Kidney epithelial cell (primary cell): ENCODE data around the gene RGL4. TPM values are rescaled to one million over a fixed set of nuclear protein-coding genes. Genes with fewer than 3 reads are reported as not detected.

Source experiments
- DNase-seq: peaks from one replicate; pipeline ENCODE4 v3.0.0-alpha.2; 2010; ENCODE audit warnings: low read depth
- H3K27me3 ChIP-seq: 2 replicates; pipeline ENCODE4 v1.6.0; 2011; ENCODE audit warnings: low read length; ENCODE audit not compliant: control insufficient read depth, insufficient read depth
- H3K36me3 ChIP-seq: 2 replicates; pipeline ENCODE4 v1.5.1; 2011; ENCODE audit warnings: low read length; ENCODE audit not compliant: control insufficient read depth, insufficient read depth
- H3K4me3 ChIP-seq: 2 replicates; pipeline ENCODE4 v1.5.1; 2011; ENCODE audit warnings: low read depth, mild to moderate bottlenecking, control low read depth, low read length
- total RNA-seq: library from RNA; depleted of rRNA; stranded (reverse); fragments of >200 nt; gene quantifications from 2 replicates; pipeline ENCODE4 v1.2.3, GENCODE V29; 2015
- TF ChIP-seq, protein P1 (sequence below): IDR thresholded peaks from 2 replicates; pipeline ENCODE4 v1.5.1; 2011; ENCODE audit warnings: mild to moderate bottlenecking, moderate library complexity, low read length, control low read depth, inconsistent platforms; ENCODE audit not compliant: insufficient read depth, poor library complexity, severe bottlenecking

Gene RGL4
- total RNA-seq, 1 donor from 2014 or later = not detected

DNA sequence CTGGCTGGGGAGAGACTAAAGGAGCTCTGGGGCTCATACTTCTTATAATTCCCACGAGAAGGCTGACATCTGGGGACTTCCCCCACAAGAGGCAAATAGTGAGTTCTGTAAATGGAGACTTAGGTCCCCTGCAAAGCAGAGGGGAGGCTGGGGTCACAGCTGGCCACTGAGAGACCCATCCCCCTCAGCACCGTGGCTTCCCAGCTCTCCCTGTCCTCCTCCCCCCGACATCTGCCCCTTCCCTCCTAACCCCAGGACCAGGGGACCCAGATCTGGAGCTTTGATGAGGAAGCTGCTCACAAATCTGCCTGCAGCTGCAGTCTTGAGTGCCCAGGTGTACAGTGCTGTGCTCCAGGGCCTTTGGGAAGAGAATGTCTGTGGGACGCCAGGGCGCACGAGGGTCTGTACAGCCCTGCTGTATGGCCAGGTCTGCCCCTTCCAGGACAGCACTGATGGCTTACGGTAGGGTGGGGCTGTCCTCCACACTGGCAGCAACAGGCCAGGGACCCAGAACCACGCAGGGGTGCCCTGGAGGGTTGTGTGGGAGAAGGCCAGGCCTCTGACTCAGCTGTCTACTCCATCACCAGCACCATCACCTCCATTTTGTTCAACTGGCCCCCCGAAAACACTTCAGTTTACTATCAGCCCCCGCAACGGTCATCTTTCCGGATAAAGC lies 1.1 kb downstream of the RGL4 start:
- no peak overlapping the region for H3K4me3 ChIP-seq
- DNase-seq = no peak

DNA sequence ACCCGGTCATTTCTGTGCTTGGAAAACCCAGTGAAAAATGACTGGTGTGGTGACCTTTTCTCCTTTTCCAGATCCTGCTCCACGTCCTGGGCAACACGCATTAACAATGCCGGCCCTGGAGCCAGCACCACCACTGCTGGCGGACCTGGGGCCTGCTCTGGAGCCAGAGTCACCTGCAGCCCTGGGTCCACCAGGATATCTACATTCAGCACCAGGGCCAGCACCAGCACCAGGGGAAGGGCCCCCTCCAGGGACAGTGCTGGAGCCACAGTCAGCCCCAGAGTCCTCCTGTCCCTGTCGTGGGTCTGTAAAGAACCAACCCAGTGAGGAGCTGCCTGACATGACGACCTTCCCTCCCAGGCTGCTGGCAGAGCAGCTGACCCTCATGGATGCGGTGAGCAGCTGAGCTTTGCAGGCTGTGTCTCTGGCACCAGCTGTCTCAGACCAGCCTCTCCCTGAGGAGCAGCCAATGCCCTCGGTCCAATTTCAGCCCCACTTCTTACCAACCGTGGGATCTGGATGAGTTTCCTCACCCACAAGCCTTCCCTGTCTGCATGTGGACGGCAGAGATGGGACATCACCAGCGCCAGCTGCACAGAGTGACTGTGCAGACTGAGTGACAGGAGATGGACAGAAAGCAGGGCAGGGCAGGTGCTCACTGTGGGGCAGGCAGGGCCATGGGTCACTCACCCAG lies 1.9 kb downstream of the RGL4 start:
- no peak for DNase-seq
- Histone ChIP-seq H3K36me3 (no peaks in the 10 kb centered on the region), H3K4me3 (no peak overlapping the region), H3K27me3 (no peaks in the 10 kb centered on the region)
- TF ChIP-seq, protein P1, sequence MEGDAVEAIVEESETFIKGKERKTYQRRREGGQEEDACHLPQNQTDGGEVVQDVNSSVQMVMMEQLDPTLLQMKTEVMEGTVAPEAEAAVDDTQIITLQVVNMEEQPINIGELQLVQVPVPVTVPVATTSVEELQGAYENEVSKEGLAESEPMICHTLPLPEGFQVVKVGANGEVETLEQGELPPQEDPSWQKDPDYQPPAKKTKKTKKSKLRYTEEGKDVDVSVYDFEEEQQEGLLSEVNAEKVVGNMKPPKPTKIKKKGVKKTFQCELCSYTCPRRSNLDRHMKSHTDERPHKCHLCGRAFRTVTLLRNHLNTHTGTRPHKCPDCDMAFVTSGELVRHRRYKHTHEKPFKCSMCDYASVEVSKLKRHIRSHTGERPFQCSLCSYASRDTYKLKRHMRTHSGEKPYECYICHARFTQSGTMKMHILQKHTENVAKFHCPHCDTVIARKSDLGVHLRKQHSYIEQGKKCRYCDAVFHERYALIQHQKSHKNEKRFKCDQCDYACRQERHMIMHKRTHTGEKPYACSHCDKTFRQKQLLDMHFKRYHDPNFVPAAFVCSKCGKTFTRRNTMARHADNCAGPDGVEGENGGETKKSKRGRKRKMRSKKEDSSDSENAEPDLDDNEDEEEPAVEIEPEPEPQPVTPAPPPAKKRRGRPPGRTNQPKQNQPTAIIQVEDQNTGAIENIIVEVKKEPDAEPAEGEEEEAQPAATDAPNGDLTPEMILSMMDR = no peak

More for the DNA sequence above, 1.1 kb downstream of the RGL4 start:
- no peaks in the 10 kb centered on the region for H3K36me3 ChIP-seq
- H3K27me3 ChIP-seq = no peaks in the 10 kb centered on the region
- TF ChIP-seq, protein P1 = no peak

DNA sequence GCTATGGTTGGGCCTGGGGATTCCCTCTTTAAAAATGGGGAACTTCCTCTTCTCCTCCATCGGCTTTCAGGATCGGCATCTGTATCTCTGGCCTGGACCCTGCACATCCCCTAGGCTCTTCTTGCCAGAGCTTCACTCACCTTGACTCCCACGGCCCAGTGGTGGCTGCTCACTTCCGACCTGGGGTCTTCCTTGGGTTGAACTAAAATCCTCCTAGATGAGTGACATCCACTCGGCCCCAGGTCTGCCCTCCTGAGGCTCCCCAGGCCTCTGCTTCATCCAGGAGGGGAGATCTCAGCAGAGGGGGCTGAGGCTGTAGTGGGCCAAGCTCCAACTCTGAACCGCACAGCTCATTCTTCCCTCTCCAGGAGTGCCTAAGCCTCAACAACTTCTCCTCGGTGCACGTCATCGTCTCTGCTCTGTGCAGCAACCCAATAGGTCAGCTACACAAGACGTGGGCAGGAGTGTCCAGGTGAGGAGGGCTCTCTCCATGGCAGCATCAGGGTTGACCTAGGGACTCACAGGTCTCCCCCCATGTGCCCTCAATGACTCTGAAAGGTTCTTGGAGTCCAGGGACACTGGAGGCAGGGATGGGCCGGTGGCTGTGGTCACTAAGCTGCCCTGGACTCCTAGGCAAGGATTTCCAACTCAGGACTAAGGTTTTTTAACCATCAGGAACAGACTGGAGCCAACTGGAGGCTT lies 3.3 kb downstream of the RGL4 start:
- H3K36me3 ChIP-seq = peaks cover 2% of the 10 kb centered on the region
- DNase-seq = no peak
- TF ChIP-seq, protein P1 = no peak
- no peak overlapping the region for H3K4me3 ChIP-seq
- H3K27me3 ChIP-seq = no peaks in the 10 kb centered on the region

DNA sequence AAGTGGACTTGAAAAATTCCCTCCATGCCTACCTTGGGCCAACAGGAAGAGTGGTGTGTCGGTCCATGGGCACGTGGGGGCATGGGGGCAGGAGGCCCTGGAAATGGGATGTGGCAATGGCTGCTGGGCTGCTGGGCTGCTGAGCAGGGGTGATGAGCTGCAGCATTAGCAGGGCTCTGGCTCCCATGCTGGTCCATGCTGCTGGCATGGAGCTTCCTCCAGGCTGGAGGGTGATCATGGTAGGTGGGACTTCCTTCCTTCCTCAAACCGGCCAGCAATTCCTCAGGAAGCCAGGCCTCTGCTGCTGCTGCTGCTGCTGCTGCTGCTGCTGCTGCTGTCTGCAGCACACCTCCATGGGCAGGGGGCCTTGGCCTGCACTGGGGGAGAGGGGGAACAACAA lies 4.3 kb downstream of the RGL4 start:
- Histone ChIP-seq H3K27me3 (no peaks in the 10 kb centered on the region), H3K4me3 (no peak overlapping the region), H3K36me3 (peaks cover 3% of the 10 kb centered on the region)
- DNase-seq = no peak
- TF ChIP-seq, protein P1 = no peak

DNA sequence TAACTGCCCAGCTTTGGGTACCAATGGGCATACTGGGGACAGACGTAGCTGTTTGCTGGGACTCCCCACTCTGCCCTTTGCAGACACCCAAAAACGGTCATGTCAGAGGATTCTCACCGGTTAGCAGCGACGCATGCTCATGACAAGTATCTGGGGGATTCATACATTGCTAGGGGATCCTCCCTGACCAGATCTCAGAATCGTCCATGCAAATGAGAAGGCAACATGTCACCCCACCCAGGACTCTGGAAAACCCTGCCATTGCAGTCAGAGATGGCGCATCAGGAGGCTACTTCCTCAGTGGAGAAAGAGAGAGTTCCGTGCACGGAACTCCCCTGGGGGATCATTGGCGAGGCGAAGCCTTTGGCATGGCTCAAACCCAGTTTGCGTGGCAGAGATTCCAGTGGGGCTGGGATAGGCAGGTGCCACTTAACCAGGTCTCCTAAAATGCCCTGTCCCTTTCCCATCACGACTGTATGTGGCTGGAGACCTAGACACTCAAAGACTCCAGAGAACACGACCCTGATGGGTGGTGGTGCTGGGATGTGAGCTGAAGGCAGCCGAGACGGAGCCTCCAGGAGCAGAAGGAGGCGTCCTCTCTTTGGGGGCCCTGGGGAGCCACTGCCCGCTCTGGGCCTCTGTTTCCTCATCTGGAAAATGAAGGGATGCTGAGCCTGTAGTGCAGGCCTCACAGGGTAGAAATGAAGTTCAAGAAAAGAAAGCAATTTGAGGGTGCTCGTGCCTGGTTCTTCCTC lies 4.9 kb downstream of the RGL4 start:
- TF ChIP-seq, protein P1 = no peak
- H3K36me3 ChIP-seq = peaks cover 3% of the 10 kb centered on the region
- no peak overlapping the region for H3K4me3 ChIP-seq
- no peaks in the 10 kb centered on the region for H3K27me3 ChIP-seq
- DNase-seq = no peak
